Transverse colon (tissue), 4 donors: ENCODE results near the gene TMEM97. TPM values are rescaled to one million over a fixed set of nuclear protein-coding genes. Genes with fewer than 3 reads are reported as not detected.
A peak's percentile ranks its signal among the peaks of the same experiment; 100 is the strongest.
"Not testable (repeated sequence)": the region's sequence is repeated elsewhere in the genome, so short reads cannot be mapped to it uniquely, and the experiment has no call there.

Experiments
- DNase-seq: peaks from one replicate; pipeline ENCODE4 v3.0.0-alpha.2; 2019
- H3K27ac ChIP-seq, 4 donors: fragments of 200-600 bp; sonication (generic); 2 replicates each; pipeline ENCODE4 v1.5.1; 2016 to 2018; ENCODE audit warnings: inconsistent platforms in 4 of 4
- H3K27me3 ChIP-seq: fragments of 200-600 bp; sonication (generic); 2 replicates; pipeline ENCODE4 v1.5.1; 2017; ENCODE audit warnings: inconsistent platforms
- H3K36me3 ChIP-seq, 4 donors: fragments of 200-600 bp; sonication (generic); 2 replicates each; pipeline ENCODE4 v1.5.1; 2017 to 2019; ENCODE audit warnings: inconsistent platforms in 4 of 4
- H3K4me1 ChIP-seq, 4 donors: fragments of 200-600 bp; sonication (generic); 2 replicates each; pipeline ENCODE4 v1.5.1; 2017 to 2020; ENCODE audit warnings: inconsistent platforms in 4 of 4
- H3K4me3 ChIP-seq, 4 donors: fragments of 200-600 bp; sonication (generic); 1 replicate in 1 of 4; 2 replicates in 3 of 4; pipeline versions ENCODE4 v1.5.1 to v1.6.1; 2017 to 2019; ENCODE audit warnings: inconsistent platforms in 4 of 4
- H3K9me3 ChIP-seq, 2 donors: fragments of 200-600 bp; sonication (generic); 2 replicates each; pipeline ENCODE4 v1.5.1; 2017 to 2019; ENCODE audit warnings: inconsistent platforms in 2 of 2
- EP300 ChIP-seq: sonication (generic); formaldehyde crosslinking; IDR thresholded peaks from one replicate; pipeline ENCODE4 v1.6.1; 2017; ENCODE audit warnings: antibody characterized with exemption, low read depth
- POLR2A ChIP-seq: fragments of 450-650 bp; IDR thresholded peaks from one replicate; pipeline ENCODE4 v1.6.1; 2016; ENCODE audit warnings: antibody characterized with exemption, mild to moderate bottlenecking, moderate library complexity
- POLR2AphosphoS5 ChIP-seq, 3 donors: sonication (generic); formaldehyde crosslinking; IDR thresholded peaks; one replicate each; pipeline ENCODE4 v1.6.1; 2016; ENCODE audit warnings: antibody characterized with exemption in 3 of 3
- WGBS, 2 donors: methylation state at CpG; one replicate each; pipeline ENCODE4 v1.1.5; 2018; ENCODE audit warnings: low coverage in 1 of 2; 5-methylcytosine and 5-hydroxymethylcytosine counted together
- in situ Hi-C, 4 donors: fragments of 200-750 bp; cut with MboI; loops; one replicate each; pipeline versions ENCODE4 v1.15.0 to v1.15.1; 2017; ENCODE audit warnings: low sequenced_read_pairs in 3 of 4, low pct_ligation_motif_present in 1 of 4, low pct_unique_long_range_greater_than_20kb in 1 of 4
- intact Hi-C: fragments of 100-400 bp; cut with DNase I; formaldehyde crosslinking; loops from one replicate; pipeline ENCODE4 v1.15.1; 2023; ENCODE audit warnings: low total_unique reads
- total RNA-seq, 4 donors: library from RNA; depleted of rRNA; stranded (reverse); fragments of >200 nt; gene quantifications; one replicate each; pipeline ENCODE4 v1.1.0, GENCODE V29; 2016
- TF ChIP-seq, protein P1 (sequence below), 5 experiments: fragments of 200-600 bp in 3 of 5; fragments of 450-650 bp in 2 of 5; sonication (generic) in 3 of 5; IDR thresholded peaks; 1 replicate in 2 of 5; 2 replicates in 3 of 5; pipeline ENCODE4 v1.5.1; 2016 to 2017; ENCODE audit warnings: antibody characterized with exemption in 5 of 5, inconsistent platforms in 3 of 5, mild to moderate bottlenecking in 2 of 5, moderate library complexity in 1 of 5

The TMEM97 gene
- total RNA-seq, 4 donors from 2014 or later: 4.5 to 57.7 (median 8.9) TPM; not detected in 1

DNA sequence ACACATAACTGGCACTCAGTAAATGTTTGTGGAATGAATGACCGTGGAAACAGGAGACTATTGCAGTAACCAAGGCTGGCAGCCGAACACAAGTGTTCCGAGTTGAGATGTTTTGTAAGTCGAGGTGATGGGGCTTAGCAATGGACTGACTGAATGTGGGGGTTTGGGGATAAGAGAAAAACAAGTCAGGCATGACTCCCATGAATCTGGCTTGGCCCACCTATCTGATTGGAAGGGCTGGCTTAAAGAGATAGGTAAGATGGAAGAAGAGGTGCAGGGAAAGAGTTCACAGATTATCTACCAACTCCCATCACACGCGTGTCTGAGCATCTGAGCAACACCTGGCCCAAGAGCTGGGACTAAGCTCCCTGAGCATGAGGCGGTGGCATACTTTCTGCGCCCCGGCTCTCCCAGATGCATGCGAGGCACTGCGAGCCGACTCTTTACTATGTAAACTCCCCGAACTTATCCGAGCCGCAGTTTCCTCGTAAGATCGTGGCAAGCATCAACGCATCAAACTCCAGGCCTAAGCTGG lies 15.7 kb downstream of the TMEM97 start:
- intact Hi-C loops: no loop called here
- Histone ChIP-seq H3K4me1 (peaks cover 13 to 42% (median 25%) of the 10 kb centered on the region in 4 donors), H3K4me3 (peak overlapping the region; percentile 79 to 94 (median 91)), H3K27me3 (no peaks in the 10 kb centered on the region), H3K9me3 (no peaks in the 10 kb centered on the region), H3K27ac (peak overlapping the region; percentile 94 to 97 (median 96)), H3K36me3 (peaks cover 0 to under 1% (median 0%) of the 10 kb centered on the region in 4 donors)
- TF ChIP-seq POLR2A (no peak), EP300 (no peak), POLR2AphosphoS5 (IDR thresholded peaks at IDR 0.05) (no peak)
- TF ChIP-seq, protein P1, sequence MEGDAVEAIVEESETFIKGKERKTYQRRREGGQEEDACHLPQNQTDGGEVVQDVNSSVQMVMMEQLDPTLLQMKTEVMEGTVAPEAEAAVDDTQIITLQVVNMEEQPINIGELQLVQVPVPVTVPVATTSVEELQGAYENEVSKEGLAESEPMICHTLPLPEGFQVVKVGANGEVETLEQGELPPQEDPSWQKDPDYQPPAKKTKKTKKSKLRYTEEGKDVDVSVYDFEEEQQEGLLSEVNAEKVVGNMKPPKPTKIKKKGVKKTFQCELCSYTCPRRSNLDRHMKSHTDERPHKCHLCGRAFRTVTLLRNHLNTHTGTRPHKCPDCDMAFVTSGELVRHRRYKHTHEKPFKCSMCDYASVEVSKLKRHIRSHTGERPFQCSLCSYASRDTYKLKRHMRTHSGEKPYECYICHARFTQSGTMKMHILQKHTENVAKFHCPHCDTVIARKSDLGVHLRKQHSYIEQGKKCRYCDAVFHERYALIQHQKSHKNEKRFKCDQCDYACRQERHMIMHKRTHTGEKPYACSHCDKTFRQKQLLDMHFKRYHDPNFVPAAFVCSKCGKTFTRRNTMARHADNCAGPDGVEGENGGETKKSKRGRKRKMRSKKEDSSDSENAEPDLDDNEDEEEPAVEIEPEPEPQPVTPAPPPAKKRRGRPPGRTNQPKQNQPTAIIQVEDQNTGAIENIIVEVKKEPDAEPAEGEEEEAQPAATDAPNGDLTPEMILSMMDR (IDR thresholded peaks at IDR 0.05): no peak
- in situ Hi-C loops: no loop called here
- DNase-seq: no peak
- WGBS, 2 donors: 8 to 30% methylated on average over 4 to 18 of the region's 18 CpGs

DNA sequence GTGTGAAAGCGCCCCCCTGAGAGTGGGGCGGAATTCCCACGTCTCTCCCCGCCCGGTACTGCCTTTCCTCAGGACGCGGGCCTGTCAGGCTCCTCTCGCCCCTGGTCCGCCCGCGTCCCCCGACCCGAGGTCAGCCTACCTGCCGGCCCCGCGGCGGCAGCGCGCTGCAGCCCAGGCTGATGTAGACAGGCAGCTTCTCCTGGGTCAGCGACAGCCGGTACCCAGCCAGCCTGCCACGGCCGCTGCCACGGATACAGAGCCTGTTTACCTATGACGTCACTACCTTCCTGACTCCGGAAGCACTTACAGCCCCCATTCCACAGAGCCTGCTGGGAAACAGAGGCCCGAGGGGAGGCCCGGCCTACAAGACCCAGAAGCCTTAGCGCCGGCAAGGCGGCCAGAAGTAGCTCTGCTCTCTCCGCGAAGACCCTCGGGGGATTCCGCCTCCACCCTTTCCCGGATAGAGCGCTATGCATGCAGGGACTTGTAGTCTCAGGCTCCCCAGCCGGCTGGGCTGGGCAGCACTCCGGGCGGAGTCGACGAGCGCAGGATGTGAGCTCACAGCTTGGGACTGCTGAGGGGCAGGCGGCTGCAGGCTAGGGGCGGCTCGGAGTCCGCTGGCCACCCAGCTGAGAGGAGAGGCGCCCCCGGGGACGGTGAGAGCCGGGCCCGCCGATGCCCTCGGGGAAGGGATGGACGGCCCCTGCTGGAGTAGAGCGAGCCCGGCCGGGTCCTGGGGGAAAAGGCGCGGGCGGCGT lies 16.4 kb downstream of the TMEM97 start, which contains the start of the genes IFT20 and TNFAIP1:
IFT20 (minus strand) TSS at position 272 of the 758 bp plus-strand sequence. CDS start 3,487 bp downstream, outside the sequence.
TNFAIP1 (plus strand) TSS at position 561 of the 758 bp plus-strand sequence. CDS start 3,761 bp downstream, outside the sequence.
- 1 to 4% methylated on average over 8 to 62 of the region's 62 CpGs for WGBS, 2 donors
- in situ Hi-C loops: no loop called here
- H3K36me3 ChIP-seq: peaks cover 0 to 6% (median 0%) of the 10 kb centered on the region in 4 donors
- H3K4me3 ChIP-seq: peak within 1 kb of the TSS; percentile 82 to 94 (median 91)
- H3K27me3 ChIP-seq: no peaks in the 10 kb centered on the region
- DNase-seq: peak; percentile 98
- H3K9me3 ChIP-seq: no peaks in the 10 kb centered on the region
- peak within 1 kb of the TSS; percentile 94 to 97 (median 96) for H3K27ac ChIP-seq
- intact Hi-C loops: no loop called here
- peaks cover 13 to 42% (median 25%) of the 10 kb centered on the region in 4 donors for H3K4me1 ChIP-seq
- TF ChIP-seq POLR2A (peak; percentile 94), POLR2AphosphoS5 (IDR thresholded peaks at IDR 0.05) (peak; percentile 96 to 98 (median 98)), EP300 (no peak)

DNA sequence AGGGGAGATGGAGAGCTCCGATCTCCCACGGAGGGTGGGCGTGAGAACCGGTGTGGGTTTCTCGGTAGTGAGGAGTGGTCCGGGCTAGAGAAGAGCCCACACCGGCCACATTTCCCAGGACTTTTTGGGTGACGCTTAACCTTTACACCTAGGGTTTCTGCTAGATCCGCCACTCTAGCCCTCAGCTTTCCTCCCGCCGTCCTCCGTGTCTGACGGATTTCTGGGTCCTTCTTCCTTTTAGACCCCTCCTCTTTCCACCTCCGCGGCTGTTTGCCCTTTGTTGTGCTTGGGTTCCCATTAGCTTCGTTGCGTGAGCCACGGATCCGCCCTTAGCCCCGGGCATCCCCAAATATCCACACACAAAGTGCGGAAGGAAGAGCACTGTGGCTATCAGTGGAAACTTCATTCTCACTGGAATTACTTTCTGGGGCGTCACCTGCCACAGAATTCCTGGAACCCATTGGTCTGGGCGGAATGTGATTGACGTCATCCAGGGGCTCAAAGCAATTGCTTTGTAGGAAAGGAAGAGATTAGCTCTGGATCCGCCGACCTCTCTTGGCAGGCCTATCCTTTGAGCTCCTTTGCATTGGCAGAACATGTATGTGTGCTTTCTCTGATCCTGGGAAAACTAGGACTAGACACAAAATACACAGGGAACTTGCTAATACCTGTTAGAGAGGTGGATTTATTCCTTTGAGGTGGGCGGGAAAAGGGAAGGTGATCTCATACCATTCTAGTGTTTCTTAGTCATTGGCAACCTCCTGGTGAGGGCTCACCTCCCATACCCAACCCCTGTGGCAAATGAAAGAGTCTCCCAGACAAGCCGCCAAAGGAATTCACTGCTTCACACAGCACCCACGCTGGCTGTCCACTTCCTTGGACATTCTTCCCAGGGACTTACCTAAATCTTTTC lies 17.2 kb downstream of the TMEM97 start:
- intact Hi-C loops (no loop called here), in situ Hi-C loops (no loop called here)
- no peaks in the 10 kb centered on the region for H3K9me3 ChIP-seq
- peak overlapping the region; percentile 94 to 97 (median 96) for H3K27ac ChIP-seq
- TF ChIP-seq, protein P1 (IDR thresholded peaks at IDR 0.05): no peak
- TF ChIP-seq EP300 (no peak), POLR2AphosphoS5 (IDR thresholded peaks at IDR 0.05) (peak; percentile 30 to 70 (median 42))
- 5 to 19% methylated on average over 6 to 29 of the region's 29 CpGs for WGBS, 2 donors
- H3K4me1 ChIP-seq: peaks cover 13 to 42% (median 25%) of the 10 kb centered on the region in 4 donors
- H3K4me3 ChIP-seq: peak overlapping the region; percentile 82 to 94 (median 91)
- no peaks in the 10 kb centered on the region for H3K27me3 ChIP-seq
- peak; percentile 64 for DNase-seq
- H3K36me3 ChIP-seq: peaks cover 0 to 13% (median 3%) of the 10 kb centered on the region in 4 donors

DNA sequence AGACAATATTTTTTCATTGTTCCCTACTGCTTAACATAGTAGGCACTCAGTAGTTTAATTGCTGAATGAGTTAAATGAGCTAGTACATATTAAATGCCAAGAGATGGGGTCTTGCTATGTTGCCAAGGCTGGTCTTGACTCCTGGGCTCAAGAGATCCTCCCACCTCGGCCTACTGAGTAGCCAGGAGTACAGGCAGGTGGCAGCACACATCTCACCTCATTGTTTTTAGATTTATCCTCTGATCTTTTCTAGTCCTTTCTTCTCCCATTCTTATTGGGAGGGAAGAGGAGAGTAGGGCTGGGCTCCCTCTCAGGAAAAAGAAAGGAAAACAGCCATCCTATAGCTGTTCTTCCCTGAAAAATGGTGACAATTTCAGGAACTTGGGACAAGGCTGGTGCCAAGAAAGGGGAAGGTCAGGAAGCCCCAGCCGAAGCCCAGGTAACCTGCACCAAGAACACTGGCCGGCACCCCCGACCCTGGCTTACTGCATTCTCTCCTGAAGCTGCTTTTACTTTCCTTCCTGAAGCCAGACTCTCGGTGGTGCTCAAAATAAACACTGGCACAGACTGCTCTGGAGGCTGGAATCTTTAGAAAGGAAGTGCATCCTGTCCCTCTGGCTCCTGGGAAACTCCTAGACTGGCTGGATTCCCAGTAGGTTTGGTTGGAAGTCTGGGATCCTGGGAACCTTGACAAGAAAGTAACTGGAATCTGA lies 19.2 kb downstream of the TMEM97 start:
- H3K4me1 ChIP-seq: peaks cover 13 to 40% (median 24%) of the 10 kb centered on the region in 4 donors
- H3K4me3 ChIP-seq: no peak overlapping the region
- peaks cover 0 to 32% (median 14%) of the 10 kb centered on the region in 4 donors for H3K36me3 ChIP-seq
- TF ChIP-seq POLR2A (no peak), POLR2AphosphoS5 (IDR thresholded peaks at IDR 0.05) (no peak), EP300 (no peak)
- TF ChIP-seq, protein P1 (IDR thresholded peaks at IDR 0.05): no peak
- H3K27ac ChIP-seq: peak overlapping the region; percentile 10 to 39 (median 24)
- intact Hi-C loops (no loop called here), in situ Hi-C loops (no loop called here)
- 68 to 90% methylated on average over 1 to 5 of the region's 5 CpGs for WGBS, 2 donors
- DNase-seq: no peak
- no peaks in the 10 kb centered on the region for H3K27me3 ChIP-seq
- no peaks in the 10 kb centered on the region for H3K9me3 ChIP-seq

DNA sequence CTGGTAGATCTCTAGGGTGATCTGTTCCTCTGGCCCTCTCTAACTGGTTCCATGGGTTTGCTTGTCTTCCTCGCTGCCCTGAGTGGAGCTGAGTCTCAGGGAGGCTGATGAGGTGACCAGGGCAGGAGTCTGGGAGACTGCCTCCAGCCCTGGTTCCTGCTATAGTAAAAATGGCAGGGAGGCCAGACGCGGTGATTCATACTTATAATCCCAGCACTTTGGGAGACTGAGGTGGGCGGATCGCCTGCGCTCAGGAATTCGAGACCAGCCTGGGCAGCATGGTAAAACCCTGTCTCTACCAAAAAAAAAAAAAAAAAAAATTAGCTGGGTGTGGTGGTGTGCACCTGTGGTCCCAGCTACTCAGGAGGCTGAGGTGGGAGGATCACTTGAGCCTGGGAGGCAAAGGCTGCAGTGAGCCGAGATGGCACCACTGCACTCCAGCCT lies 19.8 kb downstream of the TMEM97 start:
- in situ Hi-C loops, DNase-seq, intact Hi-C loops, H3K9me3 ChIP-seq, H3K27me3 ChIP-seq, H3K4me3 ChIP-seq: not testable (repeated sequence)
- Histone ChIP-seq H3K36me3 (peaks cover 0 to 32% (median 14%) of the 10 kb centered on the region in 4 donors), H3K4me1 (peaks cover 13 to 34% (median 21%) of the 10 kb centered on the region in 4 donors), H3K27ac (peak overlapping the region in 2 of 4 donors; percentile 10 to 20)
- WGBS, 2 donors: 99 to 100% methylated on average over 3 to 8 of the region's 8 CpGs
